Measurements from ENCODE around the gene RTL9.
"Not testable (repeated sequence)": the region's sequence is repeated elsewhere in the genome, so short reads cannot be mapped to it uniquely, and the experiment has no call there.

RTL9 gene

GRCh38 chrX:110322603-110323002 is 36.0 kb upstream of the RTL9 start:
- no peaks in the 10 kb centered on the region for H3K27me3 ChIP-seq (ENCODE audit: insufficient read depth, low read depth)
- no peak overlapping the region for H3K4me3 ChIP-seq (IDR thresholded peaks at IDR 0.05; ENCODE audit: insufficient read depth, low read depth, low read length)
- H2AFZ ChIP-seq (ENCODE audit: low read depth): no peak overlapping the region
- TF ChIP-seq CTCF (conservative IDR thresholded peaks at IDR 0.05; ENCODE audit: low read depth, low read length): no peak
- no peaks in the 10 kb centered on the region for H3K36me3 ChIP-seq (ENCODE audit: insufficient read depth)
- no peak overlapping the region for H3K9ac ChIP-seq
- peaks cover 2% of the 10 kb centered on the region; the same call in 1 of the 2 replicates for H3K79me2 ChIP-seq (ENCODE audit: insufficient read depth, low read depth)
- peaks cover 7% of the 10 kb centered on the region for H3K4me1 ChIP-seq (ENCODE audit: low read depth, poor library complexity, severe bottlenecking)
- H4K20me1 ChIP-seq (ENCODE audit: insufficient read depth): no peaks in the 10 kb centered on the region
- no peak overlapping the region for H3K4me2 ChIP-seq
- no peak overlapping the region for H3K27ac ChIP-seq

- no peak overlapping the region for H2AFZ ChIP-seq (ENCODE audit: low read depth)
- TF ChIP-seq CTCF (conservative IDR thresholded peaks at IDR 0.05; ENCODE audit: low read depth, low read length): no peak
These were observed 31.9 kb upstream of the RTL9 start for GRCh38 chrX:110326712-110327111.

GRCh38 chrX:110327336-110327735 is 31.3 kb upstream of the RTL9 start:
- TF ChIP-seq CTCF (conservative IDR thresholded peaks at IDR 0.05; ENCODE audit: low read depth, low read length): no peak
- Histone ChIP-seq H3K79me2 (ENCODE audit: insufficient read depth, low read depth) (no peaks in the 10 kb centered on the region), H3K27me3 (ENCODE audit: insufficient read depth, low read depth) (no peaks in the 10 kb centered on the region), H2AFZ (ENCODE audit: low read depth) (no peak overlapping the region), H3K9ac (no peak overlapping the region), H3K4me1 (ENCODE audit: low read depth, poor library complexity, severe bottlenecking) (no peaks in the 10 kb centered on the region), H3K4me3 (IDR thresholded peaks at IDR 0.05; ENCODE audit: insufficient read depth, low read depth, low read length) (no peak overlapping the region), H3K27ac (no peak overlapping the region), H3K4me2 (no peak overlapping the region), H4K20me1 (ENCODE audit: insufficient read depth) (no peaks in the 10 kb centered on the region), H3K36me3 (ENCODE audit: insufficient read depth) (no peaks in the 10 kb centered on the region)

More at GRCh38 chrX:110326712-110327111, 31.9 kb upstream of the RTL9 start:
- Histone ChIP-seq H3K79me2 (ENCODE audit: insufficient read depth, low read depth) (no peaks in the 10 kb centered on the region), H3K4me3 (IDR thresholded peaks at IDR 0.05; ENCODE audit: insufficient read depth, low read depth, low read length) (no peak overlapping the region), H3K4me1 (ENCODE audit: low read depth, poor library complexity, severe bottlenecking) (no peaks in the 10 kb centered on the region), H3K9ac (no peak overlapping the region), H3K27me3 (ENCODE audit: insufficient read depth, low read depth) (no peaks in the 10 kb centered on the region), H3K36me3 (ENCODE audit: insufficient read depth) (no peaks in the 10 kb centered on the region), H3K4me2 (no peak overlapping the region), H4K20me1 (ENCODE audit: insufficient read depth) (no peaks in the 10 kb centered on the region), H3K27ac (no peak overlapping the region)

GRCh38 chrX:110328613-110329012 is 30.0 kb upstream of the RTL9 start:
- not testable (repeated sequence) for H3K4me1 ChIP-seq (ENCODE audit: low read depth, poor library complexity, severe bottlenecking); H3K36me3 ChIP-seq (ENCODE audit: insufficient read depth); H2AFZ ChIP-seq (ENCODE audit: low read depth); H3K4me2 ChIP-seq; H3K27me3 ChIP-seq (ENCODE audit: insufficient read depth, low read depth); H3K27ac ChIP-seq; H3K4me3 ChIP-seq (IDR thresholded peaks at IDR 0.05; ENCODE audit: insufficient read depth, low read depth, low read length); H3K79me2 ChIP-seq (ENCODE audit: insufficient read depth, low read depth); H3K9ac ChIP-seq; H4K20me1 ChIP-seq (ENCODE audit: insufficient read depth)

GRCh38 chrX:110331444-110332030 is 27.1 kb upstream of the RTL9 start:
- Histone ChIP-seq H3K36me3 (ENCODE audit: insufficient read depth) (no peaks in the 10 kb centered on the region), H4K20me1 (ENCODE audit: insufficient read depth) (no peaks in the 10 kb centered on the region), H3K27me3 (ENCODE audit: insufficient read depth, low read depth) (no peaks in the 10 kb centered on the region), H3K4me1 (ENCODE audit: low read depth, poor library complexity, severe bottlenecking) (no peaks in the 10 kb centered on the region), H3K9ac (no peak overlapping the region), H2AFZ (ENCODE audit: low read depth) (no peak overlapping the region), H3K4me3 (IDR thresholded peaks at IDR 0.05; ENCODE audit: insufficient read depth, low read depth, low read length) (no peak overlapping the region), H3K27ac (no peak overlapping the region), H3K79me2 (ENCODE audit: insufficient read depth, low read depth) (no peaks in the 10 kb centered on the region), H3K4me2 (no peak overlapping the region)
- TF ChIP-seq CTCF (conservative IDR thresholded peaks at IDR 0.05; ENCODE audit: low read depth, low read length): no peak

GRCh38 chrX:110333458-110333857 is 25.2 kb upstream of the RTL9 start:
- not testable (repeated sequence) for H3K9ac ChIP-seq; H3K4me2 ChIP-seq; H2AFZ ChIP-seq (ENCODE audit: low read depth); H3K79me2 ChIP-seq (ENCODE audit: insufficient read depth, low read depth); H3K36me3 ChIP-seq (ENCODE audit: insufficient read depth); H3K4me3 ChIP-seq (IDR thresholded peaks at IDR 0.05; ENCODE audit: insufficient read depth, low read depth, low read length); H3K4me1 ChIP-seq (ENCODE audit: low read depth, poor library complexity, severe bottlenecking); H3K27me3 ChIP-seq (ENCODE audit: insufficient read depth, low read depth); H3K27ac ChIP-seq; H4K20me1 ChIP-seq (ENCODE audit: insufficient read depth)
